ENCODE data around the gene ANKRD37. TPM values are rescaled to one million over a fixed set of nuclear protein-coding genes. Genes with fewer than 3 reads are reported as not detected.

Gene ANKRD37
- total and polyA plus RNA-seq, 2 donors from 2014 or later, result 13.0 to 14.2 TPM

GRCh38 chr4:185352202-185352601, 44.4 kb upstream of the ANKRD37 start:
- Histone ChIP-seq H3K27ac (ENCODE audit: low read depth in 2 of 2, low read length in 2 of 2) (no peak overlapping the region), H3K36me3 (ENCODE audit: control insufficient read depth in 2 of 3, insufficient read depth in 3 of 3, low read length in 3 of 3) (peaks cover 0 to 4% (median 0%) of the 10 kb centered on the region in 3 donors), H3K9me3 (ENCODE audit: control insufficient read depth in 2 of 3, insufficient read depth in 1 of 3, low read length in 3 of 3) (no peaks in the 10 kb centered on the region), H3K4me3 (ENCODE audit: low read length in 3 of 3) (no peak overlapping the region), H3K4me1 (ENCODE audit: control insufficient read depth in 2 of 3, insufficient read depth in 2 of 3, low read depth in 1 of 3, low read length in 3 of 3) (no peaks in the 10 kb centered on the region), H3K9ac (ENCODE audit: low read length in 3 of 3) (no peak overlapping the region), H3K27me3 (ENCODE audit: control insufficient read depth, insufficient read depth, low read length) (no peaks in the 10 kb centered on the region)
- intact Hi-C loops (cut with DNase I), result no loop called here
- no peak for DNase-seq
- TF ChIP-seq CTCF (IDR thresholded peaks at IDR 0.05; ENCODE audit: borderline replicate concordance, extremely low read depth, insufficient read depth), result no peak
- FAIRE-seq, result no peak

DNA sequence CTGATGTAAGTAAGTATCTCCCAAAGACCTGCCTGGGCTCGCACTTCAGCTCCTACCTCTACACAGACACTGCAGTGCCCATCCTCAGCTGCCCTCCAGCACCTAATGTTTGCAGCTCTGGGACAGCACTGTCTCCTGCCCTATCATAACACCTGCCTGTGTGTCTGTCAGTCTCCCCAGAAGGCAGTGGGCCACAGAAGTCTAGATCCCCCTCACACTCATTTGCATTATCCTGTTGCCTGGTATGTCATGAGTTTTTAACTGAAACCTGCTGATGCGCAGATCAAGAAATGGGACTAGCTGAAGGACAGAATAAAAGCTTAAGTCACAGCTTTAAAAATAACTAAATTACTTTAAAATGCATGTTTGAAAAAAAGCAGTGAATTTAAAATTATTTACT, 43.9 kb upstream of the ANKRD37 start:
- no peaks in the 10 kb centered on the region for H3K9me3 ChIP-seq (ENCODE audit: control insufficient read depth in 2 of 3, insufficient read depth in 1 of 3, low read length in 3 of 3)
- H3K27ac ChIP-seq (ENCODE audit: low read depth in 2 of 2, low read length in 2 of 2), result no peak overlapping the region
- H3K4me1 ChIP-seq (ENCODE audit: control insufficient read depth in 2 of 3, insufficient read depth in 2 of 3, low read depth in 1 of 3, low read length in 3 of 3), result no peaks in the 10 kb centered on the region
- H3K4me3 ChIP-seq (ENCODE audit: low read length in 3 of 3), result no peak overlapping the region
- DNase-seq (no peak), FAIRE-seq (no peak)
- no peak overlapping the region for H3K9ac ChIP-seq (ENCODE audit: low read length in 3 of 3)
- H3K36me3 ChIP-seq (ENCODE audit: control insufficient read depth in 2 of 3, insufficient read depth in 3 of 3, low read length in 3 of 3), result peaks cover 0 to 4% (median 0%) of the 10 kb centered on the region in 3 donors
- intact Hi-C loops (cut with DNase I), result no loop called here
- H3K27me3 ChIP-seq (ENCODE audit: control insufficient read depth, insufficient read depth, low read length), result no peaks in the 10 kb centered on the region
- TF ChIP-seq CTCF (IDR thresholded peaks at IDR 0.05; ENCODE audit: borderline replicate concordance, extremely low read depth, insufficient read depth), result no peak

DNA sequence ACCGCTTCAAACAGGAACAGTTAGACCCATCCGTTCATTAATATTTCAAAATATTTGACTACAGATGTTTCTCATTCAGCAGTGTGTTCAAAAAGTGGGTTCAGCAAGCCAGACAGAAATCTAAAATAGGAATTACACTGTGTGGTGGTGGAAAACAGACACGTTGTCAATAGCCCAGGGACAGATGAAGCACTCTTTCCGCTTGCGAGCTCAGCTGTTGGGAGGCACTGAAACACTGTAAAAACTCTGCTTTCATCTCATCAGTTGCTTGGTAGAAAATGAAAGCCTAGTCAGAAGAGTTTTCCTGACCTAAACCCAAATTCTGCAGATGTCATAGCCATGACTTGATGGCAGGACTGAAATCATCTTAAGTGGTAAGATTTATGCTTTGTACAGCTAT, 39.4 kb upstream of the ANKRD37 start:
- Histone ChIP-seq H3K9me3 (ENCODE audit: control insufficient read depth in 2 of 3, insufficient read depth in 1 of 3, low read length in 3 of 3) (no peaks in the 10 kb centered on the region), H3K27me3 (ENCODE audit: control insufficient read depth, insufficient read depth, low read length) (no peaks in the 10 kb centered on the region), H3K27ac (ENCODE audit: low read depth in 2 of 2, low read length in 2 of 2) (no peak overlapping the region), H3K9ac (ENCODE audit: low read length in 3 of 3) (no peak overlapping the region), H3K4me3 (ENCODE audit: low read length in 3 of 3) (no peak overlapping the region), H3K4me1 (ENCODE audit: control insufficient read depth in 2 of 3, insufficient read depth in 2 of 3, low read depth in 1 of 3, low read length in 3 of 3) (no peaks in the 10 kb centered on the region), H3K36me3 (ENCODE audit: control insufficient read depth in 2 of 3, insufficient read depth in 3 of 3, low read length in 3 of 3) (peaks cover 0 to 2% (median 0%) of the 10 kb centered on the region in 3 donors)
- intact Hi-C loops (cut with DNase I), result no loop called here
- FAIRE-seq (no peak), DNase-seq (no peak)
- TF ChIP-seq CTCF (IDR thresholded peaks at IDR 0.05; ENCODE audit: borderline replicate concordance, extremely low read depth, insufficient read depth), result no peak
